RWPE1 (cell line): Measurements from ENCODE around the gene CASZ1.

Experiments used
- CTCF ChIA-PET: fragments of 350-600 bp; sonication (Branson Sonifier 250); formaldehyde crosslinking; extraction: SDS; loops from one replicate; lab custom pipeline; 2021; lab: Yijun Ruan, JAX
- POLR2A ChIA-PET: fragments of 400-600 bp; formaldehyde crosslinking; extraction: SDS; loops from one replicate; lab custom pipeline; 2020; ENCODE audit warnings: antibody characterized with exemption; ENCODE audit not compliant: low non-redundant PET; lab: Yijun Ruan, JAX
- DNase-seq: peaks from one replicate; pipeline ENCODE4 v3.0.0; 2012; ENCODE audit warnings: low spot score
- H3K27ac ChIP-seq: fragments of 450-650 bp; 2 replicates; pipeline ENCODE4 v1.5.1; 2017
- TF ChIP-seq, protein P1 (sequence below): fragments of 450-650 bp; conservative IDR thresholded peaks from 2 replicates; pipeline ENCODE4 v1.5.1; 2017; ENCODE audit warnings: low read depth, mild to moderate bottlenecking

The CASZ1 gene

DNA sequence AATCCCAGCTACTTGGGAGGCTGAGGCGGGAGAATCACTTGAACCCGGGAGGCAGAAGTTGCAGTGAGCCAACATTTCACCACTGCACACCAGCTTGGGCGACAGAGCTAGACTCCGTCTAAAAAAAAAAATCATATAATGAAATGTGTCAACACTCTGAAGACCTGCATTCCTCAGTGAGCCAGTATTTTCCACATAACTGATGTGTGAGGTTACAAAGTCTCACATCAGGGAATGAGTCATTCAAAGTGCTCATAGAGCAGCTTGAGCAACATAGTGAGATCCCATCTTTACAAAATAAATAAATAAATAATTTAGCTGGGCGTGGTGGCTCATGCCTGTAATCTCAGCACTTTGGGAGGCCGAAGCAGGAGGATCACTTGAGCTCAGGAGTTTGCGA, 65.5 kb downstream of the CASZ1 start:
- ChIA-PET POLR2A (interaction anchor here (0.7 kb wide), 1 partner anchor 102 kb away, joined by 3 read pairs; no protein-coding TSS in a partner anchor), CTCF (interaction anchor here (0.6 kb wide), 2 partner anchors 41 to 200 kb away, joined by 3 read pairs; no protein-coding TSS in a partner anchor)
- DNase-seq: peak; percentile 24
- H3K27ac ChIP-seq: no peak overlapping the region
- TF ChIP-seq, protein P1, sequence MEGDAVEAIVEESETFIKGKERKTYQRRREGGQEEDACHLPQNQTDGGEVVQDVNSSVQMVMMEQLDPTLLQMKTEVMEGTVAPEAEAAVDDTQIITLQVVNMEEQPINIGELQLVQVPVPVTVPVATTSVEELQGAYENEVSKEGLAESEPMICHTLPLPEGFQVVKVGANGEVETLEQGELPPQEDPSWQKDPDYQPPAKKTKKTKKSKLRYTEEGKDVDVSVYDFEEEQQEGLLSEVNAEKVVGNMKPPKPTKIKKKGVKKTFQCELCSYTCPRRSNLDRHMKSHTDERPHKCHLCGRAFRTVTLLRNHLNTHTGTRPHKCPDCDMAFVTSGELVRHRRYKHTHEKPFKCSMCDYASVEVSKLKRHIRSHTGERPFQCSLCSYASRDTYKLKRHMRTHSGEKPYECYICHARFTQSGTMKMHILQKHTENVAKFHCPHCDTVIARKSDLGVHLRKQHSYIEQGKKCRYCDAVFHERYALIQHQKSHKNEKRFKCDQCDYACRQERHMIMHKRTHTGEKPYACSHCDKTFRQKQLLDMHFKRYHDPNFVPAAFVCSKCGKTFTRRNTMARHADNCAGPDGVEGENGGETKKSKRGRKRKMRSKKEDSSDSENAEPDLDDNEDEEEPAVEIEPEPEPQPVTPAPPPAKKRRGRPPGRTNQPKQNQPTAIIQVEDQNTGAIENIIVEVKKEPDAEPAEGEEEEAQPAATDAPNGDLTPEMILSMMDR: no peak

- POLR2A ChIA-PET: no interaction called here
- CTCF ChIA-PET: no interaction called here
- H3K27ac ChIP-seq: no peak overlapping the region
- TF ChIP-seq, protein P1: no peak
- no peak for DNase-seq
These were observed 67.6 kb downstream of the CASZ1 start for GRCh38 chr1:10728595-10729410.

DNA sequence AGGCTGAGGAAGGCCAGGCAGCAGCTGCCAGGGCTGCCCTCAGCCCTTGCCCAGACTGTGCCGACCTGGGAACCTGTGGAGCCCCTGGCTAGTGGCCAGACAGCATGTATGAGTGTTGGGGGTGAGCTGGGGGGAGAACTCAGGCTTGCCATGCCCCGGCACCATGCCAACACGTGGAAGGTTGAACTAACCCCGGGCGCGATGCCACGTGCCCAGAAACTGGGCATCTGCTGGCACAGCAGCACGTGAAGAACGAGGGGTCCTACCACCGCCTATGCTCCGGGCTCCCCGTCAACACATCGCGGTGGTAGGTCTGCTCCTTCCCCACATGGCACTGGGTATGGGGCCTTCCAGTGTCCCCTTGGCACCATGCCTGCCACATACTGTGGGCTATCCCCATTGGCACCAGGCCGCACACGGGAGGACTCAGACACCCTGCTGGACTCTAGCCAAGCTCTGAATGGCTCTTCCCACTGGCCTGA, 68.7 kb downstream of the CASZ1 start:
- no peak for DNase-seq
- TF ChIP-seq, protein P1: no peak
- H3K27ac ChIP-seq: no peak overlapping the region
- CTCF ChIA-PET: no interaction called here
- POLR2A ChIA-PET: no interaction called here

GRCh38 chr1:10726355-10726754, 70.1 kb downstream of the CASZ1 start:
- ChIA-PET POLR2A (no interaction called here), CTCF (no interaction called here)
- DNase-seq: no peak
- TF ChIP-seq, protein P1: no peak
- no peak overlapping the region for H3K27ac ChIP-seq

GRCh38 chr1:10724948-10725847, 71.2 kb downstream of the CASZ1 start:
- DNase-seq: no peak
- peak overlapping the region; percentile 49 for H3K27ac ChIP-seq
- ChIA-PET POLR2A (no interaction called here), CTCF (no interaction called here)
- TF ChIP-seq, protein P1: no peak

- peak overlapping the region; percentile 49 for H3K27ac ChIP-seq
- DNase-seq: no peak
- CTCF ChIA-PET: interaction anchor here (0.7 to 1.2 kb wide), 2 partner anchors 218 to 313 kb away, joined by 3 to 4 read pairs; no protein-coding TSS in a partner anchor
- TF ChIP-seq, protein P1: no peak
- POLR2A ChIA-PET: no interaction called here
These were observed 71.9 kb downstream of the CASZ1 start for GRCh38 chr1:10724511-10724910.
